HCT116 (cell line): ENCODE measurements around the gene EME1. TPM values are rescaled to one million over a fixed set of nuclear protein-coding genes. Genes with fewer than 3 reads are reported as not detected.

Experiments used
- ATAC-seq: fragments of 200-7000 bp; cut with Tn5 transposase; 2 replicates; pipeline ENCODE4 v1.9.1; 2020; ENCODE audit warnings: mild to moderate bottlenecking, moderate library complexity
- BruUV-seq: library from RNA; stranded (reverse); fragments of 400-500 nt; replicated peaks from 2 replicates; lab custom pipeline; 2021; lab: Mats Ljungman, UMichigan
- CTCF ChIA-PET: fragments of 300-600 bp; sonication (Branson Sonifier 250); formaldehyde crosslinking; loops from one replicate; lab custom pipeline; 2021; ENCODE audit warnings: antibody characterized with exemption; lab: Charles Lee
- POLR2A ChIA-PET: fragments of 300-600, 350-600 bp; sonication (Branson Sonifier 250); formaldehyde crosslinking; loops from one replicate; lab custom pipeline; 2021; ENCODE audit warnings: antibody characterized with exemption; lab: Charles Lee
- RAD21 ChIA-PET, 2 experiments: fragments of 300-600 bp; sonication (Branson Sonifier 250); formaldehyde crosslinking; loops; one replicate each; lab custom pipeline; 2023; ENCODE audit warnings: low total read pairs in 2 of 2; ENCODE audit not compliant: uncharacterized antibody in 2 of 2, unreplicated experiment in 2 of 2, low non-redundant PET in 1 of 2; lab: Charles Lee
- DNase-seq: peaks from one replicate; pipeline ENCODE4 v3.0.0-alpha.2; 2010; ENCODE audit warnings: low read depth, low spot score
- H2AFZ ChIP-seq: fragments of 200-600 bp; shearing (Covaris generic), sonication (generic); 2 replicates; pipeline ENCODE4 v1.6.1; 2017; ENCODE audit warnings: low read depth, mixed run types, mixed read lengths, antibody characterized with exemption, low read length; ENCODE audit not compliant: poor library complexity, severe bottlenecking
- H3K27ac ChIP-seq: 2 replicates; pipeline ENCODE4 v1.5.1; 2012; ENCODE audit warnings: low read depth, low read length
- H3K27me3 ChIP-seq: fragments of 200-600 bp; sonication (generic); 2 replicates; pipeline ENCODE4 v1.6.1; 2016; ENCODE audit warnings: mixed run types, low read length, mixed read lengths; ENCODE audit not compliant: insufficient read depth
- H3K36me3 ChIP-seq, 2 experiments: fragments of 200-500 bp in 1 of 2; fragments of 200-600 bp in 1 of 2; sonication (Bioruptor generic) in 1 of 2; sonication (generic) in 1 of 2; 2 replicates each; pipeline versions ENCODE4 v1.5.1 to v1.6.1; 2014 to 2016; ENCODE audit warnings: low read length in 2 of 2, inconsistent platforms in 1 of 2, mixed read lengths in 1 of 2, mixed run types in 1 of 2; ENCODE audit not compliant: insufficient read depth in 2 of 2, control insufficient read depth in 1 of 2
- H3K4me1 ChIP-seq, 2 experiments: fragments of 200-600 bp in 1 of 2; sonication (generic) in 1 of 2; 2 replicates each; pipeline versions ENCODE4 v1.5.1 to v1.6.1; 2012 to 2017; ENCODE audit warnings: low read length in 2 of 2, inconsistent platforms in 1 of 2, mild to moderate bottlenecking in 1 of 2, mixed read lengths in 1 of 2, mixed run types in 1 of 2, moderate library complexity in 1 of 2; ENCODE audit not compliant: insufficient read depth in 2 of 2, control insufficient read depth in 1 of 2
- H3K4me2 ChIP-seq: fragments of 200-600 bp; sonication (generic); 2 replicates; pipeline ENCODE4 v1.6.1; 2017; ENCODE audit warnings: mixed run types, low read length, mixed read lengths
- H3K4me3 ChIP-seq, 2 experiments: fragments of 200-600 bp in 1 of 2; sonication (generic) in 1 of 2; replicated peaks in 1 of 2; 2 replicates each; pipeline ENCODE4 v1.5.1; 2011 to 2016; ENCODE audit warnings: low read length in 2 of 2, control low read depth in 1 of 2, low read depth in 1 of 2, mild to moderate bottlenecking in 1 of 2, mixed read lengths in 1 of 2, mixed run types in 1 of 2
- H3K79me2 ChIP-seq: fragments of 200-600 bp; sonication (generic); 2 replicates; pipeline ENCODE4 v1.6.1; 2017; ENCODE audit warnings: mild to moderate bottlenecking, mixed run types, low read length, moderate library complexity, mixed read lengths; ENCODE audit not compliant: insufficient read depth
- H3K9ac ChIP-seq: fragments of 200-600 bp; sonication (generic); 2 replicates; pipeline ENCODE4 v1.6.1; 2016; ENCODE audit warnings: low read length, mixed read lengths
- H3K9me2 ChIP-seq: fragments of 200-600 bp; sonication (generic), shearing (Covaris generic); 2 replicates; pipeline ENCODE4 v1.6.1; 2017; ENCODE audit warnings: mixed run types, mild to moderate bottlenecking, moderate library complexity; ENCODE audit not compliant: insufficient read depth
- H3K9me3 ChIP-seq, 2 experiments: fragments of 200-500 bp in 1 of 2; fragments of 200-600 bp in 1 of 2; sonication (Bioruptor generic) in 1 of 2; sonication (generic) in 1 of 2; 2 replicates each; pipeline ENCODE4 v1.6.1; 2014 to 2017; ENCODE audit warnings: low read length in 2 of 2, mixed read lengths in 2 of 2, inconsistent platforms in 1 of 2, low read depth in 1 of 2, mild to moderate bottlenecking in 1 of 2, mixed run types in 1 of 2, moderate library complexity in 1 of 2; ENCODE audit not compliant: control insufficient read depth in 1 of 2, insufficient read depth in 1 of 2
- H4K20me1 ChIP-seq: fragments of 200-600 bp; sonication (generic), shearing (Covaris generic); 2 replicates; pipeline ENCODE4 v1.6.1; 2017; ENCODE audit warnings: mixed run types, mild to moderate bottlenecking, moderate library complexity; ENCODE audit not compliant: insufficient read depth
- CBX3 ChIP-seq: IDR thresholded peaks from 2 replicates; pipeline ENCODE4 v1.6.1; 2012; ENCODE audit warnings: low read depth
- CEBPB ChIP-seq: IDR thresholded peaks from 2 replicates; pipeline ENCODE4 v1.6.1; 2012; ENCODE audit warnings: low read depth
- ELF1 ChIP-seq: IDR thresholded peaks from 2 replicates; pipeline ENCODE4 v1.6.1; 2012; ENCODE audit warnings: low read depth, borderline replicate concordance
- EZH2 ChIP-seq: fragments of 200-600 bp; sonication (generic); IDR thresholded peaks from 2 replicates; pipeline ENCODE4 v1.6.1; 2017; ENCODE audit warnings: antibody characterized with exemption, mixed run types
- EZH2phosphoT487 ChIP-seq: fragments of 200-600 bp; IDR thresholded peaks from 2 replicates; pipeline ENCODE4 v1.6.1; 2018; ENCODE audit warnings: antibody characterized with exemption, borderline replicate concordance
- FOSL1 ChIP-seq: IDR thresholded peaks from 2 replicates; pipeline ENCODE4 v1.6.1; 2012; ENCODE audit warnings: low read depth
- JUND ChIP-seq: IDR thresholded peaks from 2 replicates; pipeline ENCODE4 v1.6.1; 2012
- POLR2A ChIP-seq: IDR thresholded peaks from 2 replicates; pipeline ENCODE4 v1.7.0; 2011; ENCODE audit warnings: borderline replicate concordance; ENCODE audit not compliant: insufficient read depth, insufficient read length; ENCODE audit errors: extremely low read depth
- POLR2AphosphoS5 ChIP-seq: IDR thresholded peaks from 2 replicates; pipeline ENCODE4 v1.6.1; 2011; ENCODE audit warnings: mild to moderate bottlenecking, low read depth, low read length, moderate library complexity
- RAD21 ChIP-seq: IDR thresholded peaks from 2 replicates; pipeline ENCODE4 v1.6.1; 2012; ENCODE audit warnings: low read depth, mild to moderate bottlenecking
- SIN3A ChIP-seq: IDR thresholded peaks from 2 replicates; pipeline ENCODE4 v1.6.1; 2012; ENCODE audit warnings: low read depth
- SP1 ChIP-seq: IDR thresholded peaks from 2 replicates; pipeline ENCODE4 v1.6.1; 2012; ENCODE audit warnings: low read depth
- SRF ChIP-seq: IDR thresholded peaks from 2 replicates; pipeline ENCODE4 v1.6.1; 2012; ENCODE audit warnings: low read depth
- TCF7L2 ChIP-seq: IDR thresholded peaks from 2 replicates; pipeline ENCODE4 v1.7.0; 2011; ENCODE audit warnings: borderline replicate concordance, inconsistent platforms; ENCODE audit not compliant: insufficient read depth, insufficient read length; ENCODE audit errors: extremely low read depth
- YY1 ChIP-seq: IDR thresholded peaks from 2 replicates; pipeline ENCODE4 v1.6.1; 2011; ENCODE audit warnings: low read length, low read depth, moderate library complexity, mild to moderate bottlenecking; ENCODE audit not compliant: insufficient replicate concordance; ENCODE audit errors: extremely low read depth
- ZFX ChIP-seq: fragments of 450-650 bp; IDR thresholded peaks from 2 replicates; pipeline ENCODE4 v1.6.1; 2017
- ZNF274 ChIP-seq: fragments of 200-500 bp; sonication (Bioruptor generic); IDR thresholded peaks from 2 replicates; pipeline ENCODE4 v1.6.1; 2014; ENCODE audit warnings: mild to moderate bottlenecking, low read depth, low read length, inconsistent platforms
- intact Hi-C: fragments of 100-400 bp; cut with micrococcal nuclease; formaldehyde crosslinking; loops from 2 replicates; pipeline ENCODE4 v1.10.0; 2022
- total RNA-seq: library from RNA; stranded (reverse); gene quantifications from one replicate; pipeline ENCODE4 v1.2.1, GENCODE V29; 2021; ENCODE audit not compliant: unreplicated experiment
- TF ChIP-seq, protein P1 (sequence below): IDR thresholded peaks from 2 replicates; pipeline ENCODE4 v1.6.1; 2011; ENCODE audit warnings: mild to moderate bottlenecking, low read length, moderate library complexity; ENCODE audit not compliant: insufficient replicate concordance; ENCODE audit errors: extremely low read depth
- TF ChIP-seq, protein P2 (sequence below): IDR thresholded peaks from 2 replicates; pipeline ENCODE4 v1.6.1; 2012
- TF ChIP-seq, protein P3 (sequence below): IDR thresholded peaks from 2 replicates; pipeline ENCODE4 v1.6.1; 2012; ENCODE audit warnings: low read depth

The EME1 gene
- total RNA-seq, 1 experiment from 2014 or later: 31.8 TPM

- H4K20me1 ChIP-seq: no peaks in the 10 kb centered on the region
- BruUV-seq: TSS peak; percentile 33
- DNase-seq (no peak), ATAC-seq (no peak)
- H3K27ac ChIP-seq: peak overlapping the region; percentile 84; the same call in 1 of the 2 replicates
- no peaks in the 10 kb centered on the region for H3K27me3 ChIP-seq
- H3K4me3 ChIP-seq: peak overlapping the region; percentile 89 to 90
- H3K9me3 ChIP-seq: no peaks in the 10 kb centered on the region
- H3K4me1 ChIP-seq: peaks cover 12 to 34% of the 10 kb centered on the region in 2 experiments
- ChIA-PET CTCF (interaction anchor here (1.4 to 2.2 kb wide), 2 partner anchors 15 to 50 kb away, joined by 6 to 7 read pairs; partner anchors contain the start of gene LRRC59), RAD21 (no interaction called here), POLR2A (interaction anchor here (1.2 to 1.4 kb wide), 2 partner anchors 15 to 27 kb away, joined by 3 to 5 read pairs; no protein-coding TSS in a partner anchor)
- H3K9me2 ChIP-seq: no peaks in the 10 kb centered on the region
- no peaks in the 10 kb centered on the region for H3K36me3 ChIP-seq
- H3K9ac ChIP-seq: peak overlapping the region; percentile 96
- H3K79me2 ChIP-seq: peaks cover 49% of the 10 kb centered on the region
- H3K4me2 ChIP-seq: peak overlapping the region; percentile 100
- TF ChIP-seq CBX3: no peak
- TF ChIP-seq, protein P1, sequence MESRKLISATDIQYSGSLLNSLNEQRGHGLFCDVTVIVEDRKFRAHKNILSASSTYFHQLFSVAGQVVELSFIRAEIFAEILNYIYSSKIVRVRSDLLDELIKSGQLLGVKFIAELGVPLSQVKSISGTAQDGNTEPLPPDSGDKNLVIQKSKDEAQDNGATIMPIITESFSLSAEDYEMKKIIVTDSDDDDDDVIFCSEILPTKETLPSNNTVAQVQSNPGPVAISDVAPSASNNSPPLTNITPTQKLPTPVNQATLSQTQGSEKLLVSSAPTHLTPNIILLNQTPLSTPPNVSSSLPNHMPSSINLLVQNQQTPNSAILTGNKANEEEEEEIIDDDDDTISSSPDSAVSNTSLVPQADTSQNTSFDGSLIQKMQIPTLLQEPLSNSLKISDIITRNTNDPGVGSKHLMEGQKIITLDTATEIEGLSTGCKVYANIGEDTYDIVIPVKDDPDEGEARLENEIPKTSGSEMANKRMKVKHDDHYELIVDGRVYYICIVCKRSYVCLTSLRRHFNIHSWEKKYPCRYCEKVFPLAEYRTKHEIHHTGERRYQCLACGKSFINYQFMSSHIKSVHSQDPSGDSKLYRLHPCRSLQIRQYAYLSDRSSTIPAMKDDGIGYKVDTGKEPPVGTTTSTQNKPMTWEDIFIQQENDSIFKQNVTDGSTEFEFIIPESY: no peak
- TF ChIP-seq JUND: no peak
- TF ChIP-seq RAD21: no peak
- no peak for TF ChIP-seq YY1
- no peak for TF ChIP-seq ELF1
- no peak for TF ChIP-seq FOSL1
- TF ChIP-seq SIN3A: no peak
- TF ChIP-seq POLR2AphosphoS5: no peak
- TF ChIP-seq TCF7L2: no peak
- TF ChIP-seq, protein P2, sequence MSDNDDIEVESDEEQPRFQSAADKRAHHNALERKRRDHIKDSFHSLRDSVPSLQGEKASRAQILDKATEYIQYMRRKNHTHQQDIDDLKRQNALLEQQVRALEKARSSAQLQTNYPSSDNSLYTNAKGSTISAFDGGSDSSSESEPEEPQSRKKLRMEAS: no peak
- TF ChIP-seq EZH2: no peak
- no peak for TF ChIP-seq ZFX
- TF ChIP-seq, protein P3, sequence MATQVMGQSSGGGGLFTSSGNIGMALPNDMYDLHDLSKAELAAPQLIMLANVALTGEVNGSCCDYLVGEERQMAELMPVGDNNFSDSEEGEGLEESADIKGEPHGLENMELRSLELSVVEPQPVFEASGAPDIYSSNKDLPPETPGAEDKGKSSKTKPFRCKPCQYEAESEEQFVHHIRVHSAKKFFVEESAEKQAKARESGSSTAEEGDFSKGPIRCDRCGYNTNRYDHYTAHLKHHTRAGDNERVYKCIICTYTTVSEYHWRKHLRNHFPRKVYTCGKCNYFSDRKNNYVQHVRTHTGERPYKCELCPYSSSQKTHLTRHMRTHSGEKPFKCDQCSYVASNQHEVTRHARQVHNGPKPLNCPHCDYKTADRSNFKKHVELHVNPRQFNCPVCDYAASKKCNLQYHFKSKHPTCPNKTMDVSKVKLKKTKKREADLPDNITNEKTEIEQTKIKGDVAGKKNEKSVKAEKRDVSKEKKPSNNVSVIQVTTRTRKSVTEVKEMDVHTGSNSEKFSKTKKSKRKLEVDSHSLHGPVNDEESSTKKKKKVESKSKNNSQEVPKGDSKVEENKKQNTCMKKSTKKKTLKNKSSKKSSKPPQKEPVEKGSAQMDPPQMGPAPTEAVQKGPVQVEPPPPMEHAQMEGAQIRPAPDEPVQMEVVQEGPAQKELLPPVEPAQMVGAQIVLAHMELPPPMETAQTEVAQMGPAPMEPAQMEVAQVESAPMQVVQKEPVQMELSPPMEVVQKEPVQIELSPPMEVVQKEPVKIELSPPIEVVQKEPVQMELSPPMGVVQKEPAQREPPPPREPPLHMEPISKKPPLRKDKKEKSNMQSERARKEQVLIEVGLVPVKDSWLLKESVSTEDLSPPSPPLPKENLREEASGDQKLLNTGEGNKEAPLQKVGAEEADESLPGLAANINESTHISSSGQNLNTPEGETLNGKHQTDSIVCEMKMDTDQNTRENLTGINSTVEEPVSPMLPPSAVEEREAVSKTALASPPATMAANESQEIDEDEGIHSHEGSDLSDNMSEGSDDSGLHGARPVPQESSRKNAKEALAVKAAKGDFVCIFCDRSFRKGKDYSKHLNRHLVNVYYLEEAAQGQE: no peak
- TF ChIP-seq SP1: no peak
- no peak for TF ChIP-seq EZH2phosphoT487
- no peak for TF ChIP-seq SRF
- TF ChIP-seq CEBPB: no peak
- no peak for TF ChIP-seq ZNF274
- no peak for TF ChIP-seq POLR2A
- H2AFZ ChIP-seq: no peak overlapping the region
- intact Hi-C loops: no loop called here
These were observed 25.7 kb upstream of the EME1 start for GRCh38 chr17:50347117-50347893.
